Stimulated activated CD8-positive, alpha-beta memory T cell treated with anti-CD3 and anti-CD28 coated beads, Interleukin-7, amount 100 ng/mL, for 4 hours (primary cell): ENCODE results near the gene POMT2.

Experiments
- DNase-seq, 2 donors: peaks; one replicate each; pipeline ENCODE4 v3.0.0-alpha.2; 2020; ENCODE audit warnings: low read depth in 2 of 2

The POMT2 gene

GRCh38 chr14:77267937-77268699, 52.6 kb downstream of the POMT2 start:
- DNase-seq = no peak

DNA sequence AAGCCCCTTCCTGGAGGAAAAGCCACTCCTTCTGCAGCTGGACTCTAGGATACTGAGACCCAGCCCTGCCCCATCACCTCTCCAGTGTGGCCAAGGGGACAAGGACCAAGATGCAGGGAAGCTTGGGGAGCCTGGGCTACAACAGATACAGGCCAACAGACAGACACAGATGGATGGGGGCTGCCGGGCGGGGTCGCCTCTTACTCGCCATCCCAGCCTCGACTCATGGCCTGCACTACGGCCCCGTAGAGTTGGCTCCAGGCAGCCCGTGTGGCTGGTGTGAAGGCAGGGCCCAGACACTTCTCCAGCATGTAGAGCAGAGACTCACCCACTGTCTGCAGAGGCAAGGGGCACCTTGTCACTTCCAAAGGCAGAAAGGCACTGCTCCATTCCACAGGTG, 54.3 kb downstream of the POMT2 start:
- DNase-seq = no peak

DNA sequence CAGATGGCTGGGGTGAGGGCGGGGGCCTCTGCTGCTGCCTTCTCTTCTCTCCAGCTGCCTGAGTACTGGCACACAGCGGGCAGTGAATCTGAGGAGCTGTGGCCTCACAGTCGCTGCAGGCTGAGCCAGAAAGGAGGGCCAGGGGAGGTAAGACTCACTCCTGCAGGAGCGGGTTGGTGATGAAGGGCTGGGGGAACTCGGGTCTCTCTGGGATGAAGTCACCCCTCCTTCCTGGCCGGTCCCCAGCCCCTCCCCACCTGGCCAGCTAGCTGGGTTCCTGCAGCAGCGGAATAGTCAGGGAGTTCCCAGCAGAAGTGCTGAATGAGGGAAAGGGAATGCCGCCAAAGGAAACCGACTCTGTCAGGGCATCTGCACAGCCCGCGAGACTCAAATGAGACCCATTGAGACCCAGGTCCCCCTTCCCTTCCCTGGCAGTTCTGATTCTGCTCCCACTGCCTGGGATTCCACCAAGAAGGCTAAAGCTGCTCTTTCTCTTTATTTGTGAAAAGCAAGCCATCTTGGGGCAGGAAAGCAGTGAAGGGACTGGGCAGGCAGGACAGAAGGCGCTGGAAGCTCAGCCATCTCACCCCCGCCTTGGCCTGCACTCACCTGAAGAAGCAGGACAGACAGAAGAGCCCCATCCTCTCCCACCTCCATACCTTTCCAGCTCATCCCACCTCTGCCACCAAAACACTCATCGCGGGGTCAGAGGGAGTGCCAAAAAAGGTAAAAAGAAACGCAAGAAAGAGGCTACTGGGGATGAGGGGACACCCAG, 54.9 kb downstream of the POMT2 start:
- no peak for DNase-seq

DNA sequence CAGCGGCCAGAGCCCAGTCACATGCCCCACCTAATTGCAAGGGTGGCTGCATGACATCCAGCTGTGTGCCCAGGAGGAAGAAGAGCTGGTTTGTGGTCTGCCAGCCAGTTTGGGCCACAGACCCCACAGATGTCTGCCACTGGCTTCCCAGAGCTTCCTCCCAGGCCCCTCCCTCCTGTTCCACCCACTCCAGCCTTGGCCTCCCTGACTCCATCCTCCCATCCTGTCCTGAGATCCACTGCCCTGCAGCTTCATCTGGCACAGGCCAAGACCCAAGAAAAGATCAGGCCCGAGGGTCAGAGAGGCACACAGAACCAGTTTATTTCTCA, 55.5 kb downstream of the POMT2 start:
- no peak for DNase-seq

DNA sequence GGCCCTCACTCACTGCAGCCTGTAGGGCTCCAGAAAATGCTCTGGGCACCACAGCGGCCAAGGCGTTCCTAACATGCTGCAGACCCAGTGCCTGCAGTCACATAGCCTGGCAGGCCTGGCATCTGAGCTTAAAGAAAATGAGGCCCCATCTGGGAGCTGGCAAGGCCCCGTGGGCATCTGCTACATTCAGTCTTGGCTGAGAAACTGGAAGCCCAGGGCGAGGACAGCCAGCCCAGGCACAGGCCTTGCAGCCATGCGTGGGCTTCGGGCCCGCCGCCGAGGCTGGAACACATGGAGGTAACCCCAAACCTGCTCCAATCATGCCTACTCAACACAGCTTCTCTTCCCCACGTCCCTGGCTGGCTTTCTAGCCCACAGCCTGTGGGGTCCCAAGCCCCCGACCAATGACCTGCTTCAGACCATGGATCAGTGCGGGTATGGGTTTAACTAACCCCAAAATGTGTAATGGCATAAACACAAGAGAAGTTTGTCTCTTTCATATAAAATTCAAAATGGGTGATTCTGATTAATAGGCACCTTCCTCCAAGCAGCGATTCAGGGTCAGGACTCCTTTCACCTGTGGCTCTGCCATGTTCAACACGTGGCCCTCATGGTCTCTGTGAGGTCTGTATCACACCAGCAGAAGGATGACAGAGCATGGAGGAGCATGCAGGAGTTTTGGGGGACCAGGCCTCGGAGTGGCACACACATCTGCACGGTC, 56.1 kb downstream of the POMT2 start:
- DNase-seq = no peak

DNA sequence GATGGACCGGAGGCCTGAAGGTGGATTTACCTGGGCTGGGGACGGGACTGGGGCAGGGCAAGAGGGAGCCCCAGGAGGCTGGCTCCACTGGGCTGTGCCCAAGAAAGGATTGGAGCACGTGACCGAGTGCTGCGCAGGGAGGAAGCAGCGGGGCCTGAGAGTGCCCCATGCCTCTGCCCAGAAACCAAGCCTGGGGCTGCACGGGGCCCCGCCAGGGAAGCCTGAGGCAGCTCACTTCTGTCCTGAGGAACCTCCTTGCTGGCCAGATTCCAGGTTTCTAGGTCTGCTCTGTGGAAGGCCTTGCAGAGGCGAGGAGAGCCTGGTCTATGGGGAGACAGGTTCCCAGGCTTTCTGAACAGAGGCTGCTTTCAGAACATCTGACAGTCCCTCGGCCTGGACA, 60.1 kb downstream of the POMT2 start:
- DNase-seq = no peak

- DNase-seq = no peak
These were observed 60.5 kb downstream of the POMT2 start for GRCh38 chr14:77260199-77260598.

- DNase-seq = no peak
These were observed 61.5 kb downstream of the POMT2 start for GRCh38 chr14:77259025-77259715.

- DNase-seq = no peak
These were observed 62.1 kb downstream of the POMT2 start for GRCh38 chr14:77258566-77258965.

- no peak for DNase-seq
These were observed 63.0 kb downstream of the POMT2 start for GRCh38 chr14:77257700-77258099.

GRCh38 chr14:77256694-77257093, 64.0 kb downstream of the POMT2 start:
- no peak for DNase-seq

GRCh38 chr14:77253333-77254190, 67.1 kb downstream of the POMT2 start:
- DNase-seq = no peak

- no peak for DNase-seq
These were observed 68.8 kb downstream of the POMT2 start for GRCh38 chr14:77251870-77252269.

- DNase-seq = no peak
These were observed 69.8 kb downstream of the POMT2 start for GRCh38 chr14:77250927-77251326.

GRCh38 chr14:77249286-77249685, 71.4 kb downstream of the POMT2 start:
- no peak for DNase-seq

DNA sequence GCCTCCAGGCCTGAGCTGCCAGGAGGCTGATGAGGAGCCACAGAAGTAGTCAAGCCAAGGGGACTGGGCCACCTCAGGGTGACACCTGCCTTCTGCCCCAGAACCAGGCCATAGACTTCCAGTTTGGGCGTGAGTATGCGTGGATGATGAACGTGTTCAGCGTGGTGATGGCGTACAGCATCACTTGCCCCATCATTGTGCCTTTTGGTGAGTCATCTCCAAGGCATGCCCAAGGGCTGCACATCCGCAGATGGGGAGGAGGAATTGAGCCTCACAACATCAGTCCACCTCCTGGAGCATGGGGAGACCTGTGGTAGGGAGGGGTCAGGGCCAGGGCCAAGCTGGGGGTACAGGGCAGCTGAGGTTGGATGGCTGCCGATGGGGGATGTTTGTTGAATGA, 72.0 kb downstream of the POMT2 start:
- no peak for DNase-seq

DNA sequence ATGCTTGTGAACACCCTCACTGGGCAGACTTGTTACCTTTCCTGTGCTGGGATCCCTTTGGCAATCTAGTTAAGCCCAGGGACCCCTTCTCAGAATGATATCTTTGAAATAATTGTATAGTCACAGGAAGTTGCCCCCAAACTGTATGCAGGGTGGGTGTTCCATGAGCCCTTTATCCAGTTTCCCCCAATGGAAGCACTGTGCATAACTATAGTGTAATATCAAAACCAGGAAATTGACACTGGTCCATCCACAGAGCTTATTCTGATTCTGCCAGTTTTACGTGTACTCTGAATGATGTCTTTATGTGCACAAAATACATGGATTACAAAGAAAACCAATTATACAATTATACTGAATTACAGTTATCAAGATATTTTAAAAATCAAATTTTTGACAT, 73.9 kb downstream of the POMT2 start:
- no peak for DNase-seq

- DNase-seq = no peak
These were observed 74.9 kb downstream of the POMT2 start for GRCh38 chr14:77245820-77246219.

DNA sequence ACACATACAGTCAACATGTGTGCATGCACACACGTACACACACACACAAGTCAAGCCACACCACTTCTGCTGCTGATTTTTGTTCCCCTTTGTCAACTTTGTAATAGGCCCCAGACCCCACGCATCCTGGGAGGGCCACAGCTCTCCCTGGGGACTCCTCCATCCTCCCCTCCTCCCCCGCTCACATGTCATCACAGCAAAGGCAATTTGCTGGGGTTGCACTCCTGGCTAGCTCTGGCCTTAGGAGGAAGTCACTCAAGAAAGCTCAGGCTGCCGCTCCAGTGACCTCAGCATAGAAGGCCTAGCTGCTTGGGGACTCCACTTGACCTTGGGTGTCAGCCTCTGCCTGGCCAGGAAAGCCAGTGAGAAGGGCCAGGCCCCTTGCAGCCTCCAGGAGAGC, 76.8 kb downstream of the POMT2 start:
- no peak for DNase-seq

GRCh38 chr14:77242752-77243151, 77.9 kb downstream of the POMT2 start:
- DNase-seq = no peak

GRCh38 chr14:77241955-77242354, 78.7 kb downstream of the POMT2 start:
- no peak for DNase-seq
